H9 (cell line): ENCODE data around the gene EFTUD2. TPM values are rescaled to one million over a fixed set of nuclear protein-coding genes. Genes with fewer than 3 reads are reported as not detected.
"Not testable (repeated sequence)": the region's sequence is repeated elsewhere in the genome, so short reads cannot be mapped to it uniquely, and the experiment has no call there.

Experiments used
- DNase-seq: peaks from one replicate; pipeline ENCODE4 v3.0.0-alpha.2; 2017
- H2AFZ ChIP-seq: one replicate; pipeline ENCODE4 v1.6.1; 2013; ENCODE audit warnings: mild to moderate bottlenecking, low read length, control low read depth, moderate library complexity
- H2AK5ac ChIP-seq: 2 replicates; pipeline ENCODE4 v1.6.1; 2013; ENCODE audit warnings: low read length, control low read depth, mixed read lengths; ENCODE audit not compliant: insufficient read length
- H2BK120ac ChIP-seq: one replicate; pipeline ENCODE4 v1.6.1; 2013; ENCODE audit warnings: low read depth, mild to moderate bottlenecking, low read length, control low read depth, inconsistent platforms; ENCODE audit not compliant: poor library complexity, severe bottlenecking
- H2BK12ac ChIP-seq: 2 replicates; pipeline ENCODE4 v1.6.1; 2013; ENCODE audit warnings: low read length, control low read depth, mixed read lengths, low read depth; ENCODE audit not compliant: insufficient read length
- H2BK15ac ChIP-seq: 2 replicates; pipeline ENCODE4 v1.6.1; 2013; ENCODE audit warnings: low read depth, low read length, control low read depth
- H2BK20ac ChIP-seq: one replicate; pipeline ENCODE4 v1.6.1; 2013; ENCODE audit warnings: low read depth, mild to moderate bottlenecking, low read length, control low read depth, inconsistent platforms; ENCODE audit not compliant: poor library complexity, severe bottlenecking
- H2BK5ac ChIP-seq: 2 replicates; pipeline ENCODE4 v1.6.1; 2013; ENCODE audit warnings: low read length, control low read depth, mixed read lengths; ENCODE audit not compliant: insufficient read length
- H3K14ac ChIP-seq: 2 replicates; pipeline ENCODE4 v1.6.1; 2013; ENCODE audit warnings: low read length, control low read depth; ENCODE audit not compliant: insufficient read depth
- H3K18ac ChIP-seq: 2 replicates; pipeline ENCODE4 v1.6.1; 2013; ENCODE audit warnings: low read depth, mild to moderate bottlenecking, mixed read lengths, low read length, control low read depth; ENCODE audit not compliant: insufficient read length
- H3K23ac ChIP-seq: 2 replicates; pipeline ENCODE4 v1.6.1; 2013; ENCODE audit warnings: low read length, control low read depth, mixed read lengths, low read depth; ENCODE audit not compliant: insufficient read length
- H3K23me2 ChIP-seq: 2 replicates; pipeline ENCODE4 v1.6.1; 2013; ENCODE audit warnings: low read depth, mild to moderate bottlenecking, mixed read lengths, low read length, control low read depth; ENCODE audit not compliant: insufficient read length, poor library complexity, severe bottlenecking
- H3K27ac ChIP-seq: 2 replicates; pipeline ENCODE4 v1.5.1; 2013; ENCODE audit warnings: low read length, control low read depth, mixed read lengths, low read depth; ENCODE audit not compliant: insufficient read length
- H3K27me3 ChIP-seq: 2 replicates; pipeline ENCODE4 v1.6.1; 2013; ENCODE audit warnings: low read length, control low read depth, inconsistent platforms; ENCODE audit not compliant: insufficient read depth
- H3K4ac ChIP-seq: 2 replicates; pipeline ENCODE4 v1.6.1; 2013; ENCODE audit warnings: low read depth, mild to moderate bottlenecking, control low read depth, inconsistent platforms, low read length, moderate library complexity
- H3K4me1 ChIP-seq: 2 replicates; pipeline ENCODE4 v1.6.1; 2013; ENCODE audit warnings: low read length, control low read depth, inconsistent platforms; ENCODE audit not compliant: insufficient read depth
- H3K4me2 ChIP-seq: 2 replicates; pipeline ENCODE4 v1.6.1; 2013; ENCODE audit warnings: low read length, control low read depth, mixed read lengths; ENCODE audit not compliant: insufficient read length, insufficient read depth
- H3K56ac ChIP-seq: 2 replicates; pipeline ENCODE4 v1.6.1; 2013; ENCODE audit warnings: low read depth, mild to moderate bottlenecking, mixed read lengths, low read length, control low read depth; ENCODE audit not compliant: insufficient read length
- H3K79me1 ChIP-seq: 2 replicates; pipeline ENCODE4 v1.6.1; 2013; ENCODE audit warnings: low read depth, mild to moderate bottlenecking, moderate library complexity, low read length, control low read depth, inconsistent platforms; ENCODE audit not compliant: insufficient read depth, poor library complexity, severe bottlenecking
- H3K79me2 ChIP-seq: 2 replicates; pipeline ENCODE4 v1.6.1; 2013; ENCODE audit warnings: low read length, control low read depth, inconsistent platforms; ENCODE audit not compliant: insufficient read depth
- H3K9ac ChIP-seq: 2 replicates; pipeline ENCODE4 v1.6.1; 2013; ENCODE audit warnings: low read length, control low read depth, mixed read lengths; ENCODE audit not compliant: insufficient read length; ENCODE audit errors: extremely low read depth
- H3K9me3 ChIP-seq: one replicate; pipeline ENCODE4 v1.6.1; 2013; ENCODE audit warnings: low read depth, low read length, inconsistent platforms; ENCODE audit not compliant: control insufficient read depth
- H3T11ph ChIP-seq: one replicate; pipeline ENCODE4 v1.6.1; 2013; ENCODE audit warnings: mild to moderate bottlenecking, low read length, control low read depth, inconsistent platforms
- H4K20me1 ChIP-seq: one replicate; pipeline ENCODE4 v1.6.1; 2013; ENCODE audit not compliant: control insufficient read depth, insufficient read length, insufficient read depth
- H4K5ac ChIP-seq: 2 replicates; pipeline ENCODE4 v1.6.1; 2013; ENCODE audit warnings: low read depth, mild to moderate bottlenecking, mixed read lengths, low read length, control low read depth; ENCODE audit not compliant: insufficient read length
- H4K8ac ChIP-seq: replicated peaks from 2 replicates; pipeline ENCODE4 v1.6.1; 2013; ENCODE audit warnings: low read length, control low read depth, mixed read lengths, low read depth; ENCODE audit not compliant: insufficient read length
- H4K91ac ChIP-seq: 2 replicates; pipeline ENCODE4 v1.6.1; 2013; ENCODE audit warnings: low read depth, mild to moderate bottlenecking, moderate library complexity, mixed read lengths, low read length, control low read depth; ENCODE audit not compliant: insufficient read length
- H3K27ac Mint-ChIP-seq, 3 experiments: 2 replicates in 2 of 3; 3 replicates in 1 of 3; pipeline ENCODE4 v1.8.0; 2020 to 2021; ENCODE audit warnings: mixed read lengths in 3 of 3, mild to moderate bottlenecking in 1 of 3, moderate library complexity in 1 of 3
- H3K27me3 Mint-ChIP-seq: 2 replicates; pipeline ENCODE4 v1.8.0; 2021; ENCODE audit warnings: low read depth, mild to moderate bottlenecking, moderate library complexity, mixed read lengths
- H3K36me3 Mint-ChIP-seq, 3 experiments: 2 replicates in 2 of 3; 3 replicates in 1 of 3; pipeline ENCODE4 v1.8.0; 2020 to 2021; ENCODE audit warnings: low read depth in 3 of 3, mixed read lengths in 3 of 3; ENCODE audit not compliant: insufficient read depth in 1 of 3
- H3K4me1 Mint-ChIP-seq, 2 experiments: 2 replicates each; pipeline ENCODE4 v1.8.0; 2020; ENCODE audit warnings: mixed read lengths in 2 of 2
- H3K4me3 Mint-ChIP-seq, 2 experiments: 2 replicates in 1 of 2; 3 replicates in 1 of 2; pipeline ENCODE4 v1.8.0; 2020 to 2021; ENCODE audit warnings: mild to moderate bottlenecking in 2 of 2, mixed read lengths in 2 of 2, moderate library complexity in 1 of 2
- H3K9me3 Mint-ChIP-seq, 2 experiments: 2 replicates in 1 of 2; 3 replicates in 1 of 2; pipeline ENCODE4 v1.8.0; 2020; ENCODE audit warnings: mild to moderate bottlenecking in 2 of 2, mixed read lengths in 2 of 2, moderate library complexity in 1 of 2
- CTCF ChIP-seq: fragments of 200-600 bp; sonication (generic); conservative IDR thresholded peaks from 3 replicates; pipeline ENCODE4 v1.8.0; 2021; ENCODE audit warnings: antibody characterized with exemption, mild to moderate bottlenecking
- WGBS: extraction: QIAGEN DNeasy Blood & Tissue Kit; methylation state at CpG from one replicate; pipeline ENCODE4 v1.1.7; 2013; ENCODE audit warnings: missing lambda C conversion rate, low lambda C conversion rate, mixed read lengths; ENCODE audit not compliant: insufficient read length; ENCODE audit errors: extremely low coverage; 5-methylcytosine and 5-hydroxymethylcytosine counted together
- total RNA-seq: library from RNA; stranded (reverse); gene quantifications from 2 replicates; pipeline ENCODE4 v1.2.1, GENCODE V29; 2021

The EFTUD2 gene
- total RNA-seq, 1 experiment from 2014 or later = 150 TPM

- Histone ChIP-seq H3K4me2 (no peak overlapping the region), H2BK20ac (no peak overlapping the region), H4K8ac (no peak overlapping the region), H2BK5ac (no peak overlapping the region), H3K18ac (no peak overlapping the region), H3K27ac (no peak overlapping the region), H2BK12ac (no peak overlapping the region), H3K23me2 (no peaks in the 10 kb centered on the region), H2AK5ac (no peak overlapping the region), H3K9me3 (no peaks in the 10 kb centered on the region), H3K79me2 (peaks cover 37% of the 10 kb centered on the region; the same call in 1 of the 2 replicates), H3K4me1 (no peaks in the 10 kb centered on the region), H4K20me1 (no peaks in the 10 kb centered on the region), H2AFZ (no peak overlapping the region), H3T11ph (no peak overlapping the region), H3K23ac (no peak overlapping the region), H4K91ac (no peak overlapping the region), H3K9ac (no peak overlapping the region), H4K5ac (no peak overlapping the region), H3K27me3 (no peaks in the 10 kb centered on the region), H3K14ac (no peak overlapping the region), H3K56ac (no peak overlapping the region), H2BK120ac (no peak overlapping the region), H3K79me1 (peaks cover 6% of the 10 kb centered on the region), H2BK15ac (no peak overlapping the region), H3K4ac (no peak overlapping the region)
- no peak for TF ChIP-seq CTCF
- Mint-ChIP-seq H3K4me3 (no peak overlapping the region), H3K9me3 (no peaks in the 10 kb centered on the region), H3K27me3 (no peaks in the 10 kb centered on the region), H3K36me3 (peaks cover 4 to 29% (median 8%) of the 10 kb centered on the region in 3 experiments; a peak in 6 of 7 replicates), H3K4me1 (peaks cover 3 to 7% of the 10 kb centered on the region in 2 experiments; a peak in 3 of 4 replicates), H3K27ac (no peak overlapping the region)
- DNase-seq = no peak
- WGBS = no CpG with 5 or more reads among the region's 4 CpGs
Measured at GRCh38 chr17:44812263-44812662, 87.0 kb downstream of the EFTUD2 start.

GRCh38 chr17:44808656-44809388 lies 90.4 kb downstream of the EFTUD2 start:
- H3K4me3 Mint-ChIP-seq, H3K9ac ChIP-seq, H3K9me3 ChIP-seq, DNase-seq, H3K27ac ChIP-seq, H2BK12ac ChIP-seq, H2BK15ac ChIP-seq, H3T11ph ChIP-seq, H3K79me1 ChIP-seq, H3K18ac ChIP-seq, H3K4me2 ChIP-seq, H3K27me3 Mint-ChIP-seq, H2AK5ac ChIP-seq, H2BK120ac ChIP-seq, H2BK20ac ChIP-seq, H3K56ac ChIP-seq, H3K4me1 ChIP-seq, H3K4me1 Mint-ChIP-seq, H2AFZ ChIP-seq, H3K23me2 ChIP-seq, H4K8ac ChIP-seq, H3K4ac ChIP-seq, H4K91ac ChIP-seq, H4K20me1 ChIP-seq, H2BK5ac ChIP-seq, H3K9me3 Mint-ChIP-seq, H3K23ac ChIP-seq, H3K14ac ChIP-seq, H4K5ac ChIP-seq, H3K27me3 ChIP-seq: not testable (repeated sequence)
- peak overlapping the region in 2 of 3 experiments; percentile 84 to 89; a peak in 4 of 7 replicates for H3K27ac Mint-ChIP-seq
- whole genome bisulfite sequencing = no CpG with 5 or more reads among the region's 9 CpGs
- H3K36me3 Mint-ChIP-seq = peaks cover 30 to 63% (median 41%) of the 10 kb centered on the region in 3 experiments
- H3K79me2 ChIP-seq = peaks cover 24% of the 10 kb centered on the region; the same call in 1 of the 2 replicates
